A549 (cell line): ENCODE data around the gene FAM124B. TPM values are rescaled to one million over a fixed set of nuclear protein-coding genes. Genes with fewer than 3 reads are reported as not detected.

Experiments used
- ATAC-seq, 2 experiments: fragments of 200-7000 bp in 1 of 2; fragments of >200 bp in 1 of 2; cut with Nextera tagmentation in 1 of 2; cut with Tn5 transposase in 1 of 2; 3 replicates each; pipeline versions ENCODE4 v1.8.0 to v1.9.1; 2018 to 2020; ENCODE audit warnings: mild to moderate bottlenecking in 1 of 2, moderate library complexity in 1 of 2
- CTCF ChIA-PET: fragments of 300-600 bp; sonication (Branson Sonifier 250); formaldehyde crosslinking; extraction: SDS; loops from one replicate; lab custom pipeline; 2021; ENCODE audit warnings: antibody characterized with exemption, inconsistent platforms; lab: Yijun Ruan, JAX
- POLR2A ChIA-PET: fragments of 350-600 bp; formaldehyde crosslinking; extraction: SDS; loops from one replicate; lab custom pipeline; 2021; ENCODE audit warnings: antibody characterized with exemption, inconsistent platforms; lab: Yijun Ruan, JAX
- DNase-seq, 2 experiments: peaks; one replicate each; pipeline versions ENCODE4 v3.0.0 to v3.0.0-alpha.2; 2011 to 2016; ENCODE audit warnings: low read depth in 1 of 2, low spot score in 1 of 2
- FAIRE-seq: peaks from 2 replicates; lab custom pipeline; 2011; peaks lifted over from hg19 to GRCh38; lab: Jason Lieb, UNC
- H3K27ac ChIP-seq, 2 experiments: fragments of >200 bp; sonication (Bioruptor Twin); formaldehyde crosslinking; 3 replicates each; pipeline ENCODE4 v1.5.1; 2016 to 2017
- H3K4me1 ChIP-seq: fragments of >200 bp; sonication (Bioruptor Twin); formaldehyde crosslinking; 3 replicates; pipeline ENCODE4 v1.6.1; 2016
- H3K4me2 ChIP-seq: fragments of >200 bp; sonication (Bioruptor Twin); formaldehyde crosslinking; 3 replicates; pipeline ENCODE4 v1.6.1; 2016
- H3K4me3 ChIP-seq: fragments of >200 bp; sonication (Bioruptor Twin); formaldehyde crosslinking; 3 replicates; pipeline ENCODE4 v1.5.1; 2016
- H3K9me3 ChIP-seq: fragments of >200 bp; sonication (Bioruptor Twin); formaldehyde crosslinking; 3 replicates; pipeline ENCODE4 v1.6.1; 2016
- CHD2 ChIP-seq: fragments of 150-350 bp; IDR thresholded peaks from 2 replicates; pipeline ENCODE4 v1.6.1; 2014; ENCODE audit warnings: low read length; ENCODE audit not compliant: partially characterized antibody
- CHD4 ChIP-seq: fragments of 200-600 bp; sonication (generic); IDR thresholded peaks from 2 replicates; pipeline ENCODE4 v1.6.1; 2016; ENCODE audit warnings: antibody characterized with exemption, mild to moderate bottlenecking, borderline replicate concordance
- CTCF ChIP-seq: fragments of >200 bp; sonication (Bioruptor Twin); formaldehyde crosslinking; IDR thresholded peaks from 3 replicates; pipeline ENCODE4 v1.5.1; 2016
- E2F6 ChIP-seq: IDR thresholded peaks from 2 replicates; pipeline ENCODE4 v1.6.1; 2012; ENCODE audit warnings: low read depth, borderline replicate concordance
- EHF ChIP-seq: fragments of 250-450 bp; sonication (Bioruptor Pico); IDR thresholded peaks from 2 replicates; pipeline ENCODE4 v1.5.0; 2020; ENCODE audit warnings: mild to moderate bottlenecking
- ESRRA ChIP-seq: fragments of 150-350 bp; IDR thresholded peaks from 2 replicates; pipeline ENCODE4 v1.6.1; 2014; ENCODE audit warnings: mild to moderate bottlenecking, low read length, borderline replicate concordance
- FOSL2 ChIP-seq, 2 experiments: fragments of 450-650 bp in 1 of 2; fragments of >200 bp in 1 of 2; sonication (Bioruptor Twin) in 1 of 2; formaldehyde crosslinking; IDR thresholded peaks; 2 replicates each; pipeline versions ENCODE4 v1.5.0 to v1.6.1; 2016 to 2020; ENCODE audit warnings: mild to moderate bottlenecking in 1 of 2, moderate library complexity in 1 of 2
- HMGXB4 ChIP-seq: fragments of 250-450 bp; sonication (Bioruptor Pico); IDR thresholded peaks from 2 replicates; pipeline ENCODE4 v1.5.0; 2021; ENCODE audit warnings: mild to moderate bottlenecking, moderate library complexity, borderline replicate concordance
- JUNB ChIP-seq: fragments of >200 bp; sonication (Bioruptor Twin); formaldehyde crosslinking; IDR thresholded peaks from 2 replicates; pipeline ENCODE4 v1.6.1; 2016
- KDM1A ChIP-seq: fragments of 200-600 bp; sonication (generic); IDR thresholded peaks from 2 replicates; pipeline ENCODE4 v1.6.1; 2016; ENCODE audit warnings: low read depth, mild to moderate bottlenecking
- MYC ChIP-seq: IDR thresholded peaks from 2 replicates; pipeline ENCODE4 v1.6.1; 2012; ENCODE audit warnings: mild to moderate bottlenecking, inconsistent platforms, low read length, improper control_type of control experiment, borderline replicate concordance
- NPAS2 ChIP-seq: fragments of 250-450 bp; sonication (Bioruptor Pico); IDR thresholded peaks from 2 replicates; pipeline ENCODE4 v1.8.0; 2022; ENCODE audit warnings: mild to moderate bottlenecking, moderate library complexity, borderline replicate concordance
- NR3C1 ChIP-seq: fragments of >200 bp; sonication (Bioruptor Twin); formaldehyde crosslinking; IDR thresholded peaks from 3 replicates; pipeline ENCODE4 v1.6.1; 2017
- PBX3 ChIP-seq: IDR thresholded peaks from 2 replicates; pipeline ENCODE4 v1.6.1; 2012
- POLR2A ChIP-seq: IDR thresholded peaks from 2 replicates; pipeline ENCODE4 v1.6.1; 2012; ENCODE audit warnings: mild to moderate bottlenecking, low read length
- RAD21 ChIP-seq, 2 experiments: fragments of >200 bp in 1 of 2; sonication (Bioruptor Twin) in 1 of 2; formaldehyde crosslinking in 1 of 2; IDR thresholded peaks in 1 of 2; conservative IDR thresholded peaks in 1 of 2; 2 replicates in 1 of 2; 3 replicates in 1 of 2; pipeline ENCODE4 v1.6.1; 2012 to 2018; ENCODE audit warnings: inconsistent platforms in 1 of 2
- RCOR1 ChIP-seq: fragments of 150-350 bp; IDR thresholded peaks from 2 replicates; pipeline ENCODE4 v1.6.1; 2014; ENCODE audit warnings: antibody characterized with exemption, low read length, low read depth
- RNF2 ChIP-seq: fragments of 200-600 bp; sonication (generic); IDR thresholded peaks from 2 replicates; pipeline ENCODE4 v1.6.1; 2016; ENCODE audit warnings: low read depth, mild to moderate bottlenecking, antibody characterized with exemption, moderate library complexity, borderline replicate concordance
- SREBF2 ChIP-seq: fragments of 450-650 bp; IDR thresholded peaks from 2 replicates; pipeline ENCODE4 v1.6.1; 2014; ENCODE audit warnings: mild to moderate bottlenecking, moderate library complexity
- USF2 ChIP-seq: fragments of 450-650 bp; IDR thresholded peaks from 2 replicates; pipeline ENCODE4 v1.6.1; 2014; ENCODE audit warnings: antibody characterized with exemption
- ZC3H11A ChIP-seq: fragments of 450-650 bp; IDR thresholded peaks from 2 replicates; pipeline ENCODE4 v1.6.1; 2014; ENCODE audit warnings: antibody characterized with exemption, mild to moderate bottlenecking
- WGBS: methylation state at CpG from one replicate; pipeline ENCODE4 v1.1.6; 2017; ENCODE audit errors: missing lambda C conversion rate; 5-methylcytosine and 5-hydroxymethylcytosine counted together
- polyA plus RNA-seq, 4 experiments: library from polyadenylated mRNA; depleted of rRNA in 3 of 4; stranded (reverse); fragments of >200 nt; fragmentation: RNase III in 1 of 4; extraction: RNeasy Plus Mini Kit Qiagen cat#74134 plus additional on column Dnase treatment in 1 of 4; gene quantifications; 2 replicates in 3 of 4; 3 replicates in 1 of 4; pipeline ENCODE4 v1.2.3, GENCODE V29; 2011 to 2017

Gene FAM124B
- polyA plus RNA-seq, 2 of the 4 experiments (the other 2 are of a cell fraction): not detected

GRCh38 chr2:224333726-224334482, 68.0 kb downstream of the FAM124B start:
- DNase-seq (no peak), ATAC-seq (no peak), FAIRE-seq (no peak)
- 77% methylated on average over 6 of the region's 6 CpGs for WGBS
- no peak overlapping the region for H3K4me2 ChIP-seq
- H3K4me3 ChIP-seq: no peak overlapping the region
- no peaks in the 10 kb centered on the region for H3K9me3 ChIP-seq
- no peak for TF ChIP-seq USF2
- TF ChIP-seq E2F6: no peak
- no peak for TF ChIP-seq NPAS2
- TF ChIP-seq CTCF: no peak
- no peak for TF ChIP-seq RNF2
- no peak for TF ChIP-seq JUNB
- no peak for TF ChIP-seq EHF (CRISPR knock-in tag)
- TF ChIP-seq NR3C1: no peak
- no peak for TF ChIP-seq SREBF2
- TF ChIP-seq RAD21 (conservative IDR thresholded peaks at IDR 0.05 in 1 of 2, IDR thresholded peaks at IDR 0.05 in 1 of 2): no peak
- TF ChIP-seq ZC3H11A: no peak
- no peak for TF ChIP-seq FOSL2 (IDR thresholded peaks at IDR 0.05)
- no peak for TF ChIP-seq FOSL2 (CRISPR knock-in tag; IDR thresholded peaks at IDR 0.05)
- TF ChIP-seq ESRRA: no peak
- no peak for TF ChIP-seq MYC
- no peak for TF ChIP-seq POLR2A
- TF ChIP-seq PBX3: no peak
- no peak overlapping the region for H3K27ac ChIP-seq
- ChIA-PET POLR2A (no interaction called here), CTCF (interaction anchor here (1.0 to 1.2 kb wide), 2 partner anchors 10 to 1327 kb away, joined by 3 read pairs; no protein-coding TSS in a partner anchor)
- no peaks in the 10 kb centered on the region for H3K4me1 ChIP-seq

- FAIRE-seq (no peak), DNase-seq (no peak), ATAC-seq (no peak)
- POLR2A ChIA-PET: no interaction called here
- TF ChIP-seq SREBF2 (no peak), CHD4 (no peak), CHD2 (no peak), RAD21 (conservative IDR thresholded peaks at IDR 0.05 in 1 of 2, IDR thresholded peaks at IDR 0.05 in 1 of 2) (no peak), KDM1A (no peak), HMGXB4 (CRISPR knock-in tag) (no peak), RCOR1 (no peak), MYC (no peak)
- 64% methylated on average over 8 of the region's 8 CpGs for WGBS
- Histone ChIP-seq H3K27ac (no peak overlapping the region), H3K4me1 (no peaks in the 10 kb centered on the region), H3K9me3 (no peaks in the 10 kb centered on the region), H3K4me2 (no peak overlapping the region), H3K4me3 (no peak overlapping the region)
- CTCF ChIA-PET: interaction anchor here (0.9 kb wide), 1 partner anchor 319 kb away, joined by 3 read pairs; no protein-coding TSS in a partner anchor
Measured at GRCh38 chr2:224331698-224332097, 70.2 kb downstream of the FAM124B start.
